Measurements from ENCODE around the gene ABLIM1.

The ABLIM1 gene

DNA sequence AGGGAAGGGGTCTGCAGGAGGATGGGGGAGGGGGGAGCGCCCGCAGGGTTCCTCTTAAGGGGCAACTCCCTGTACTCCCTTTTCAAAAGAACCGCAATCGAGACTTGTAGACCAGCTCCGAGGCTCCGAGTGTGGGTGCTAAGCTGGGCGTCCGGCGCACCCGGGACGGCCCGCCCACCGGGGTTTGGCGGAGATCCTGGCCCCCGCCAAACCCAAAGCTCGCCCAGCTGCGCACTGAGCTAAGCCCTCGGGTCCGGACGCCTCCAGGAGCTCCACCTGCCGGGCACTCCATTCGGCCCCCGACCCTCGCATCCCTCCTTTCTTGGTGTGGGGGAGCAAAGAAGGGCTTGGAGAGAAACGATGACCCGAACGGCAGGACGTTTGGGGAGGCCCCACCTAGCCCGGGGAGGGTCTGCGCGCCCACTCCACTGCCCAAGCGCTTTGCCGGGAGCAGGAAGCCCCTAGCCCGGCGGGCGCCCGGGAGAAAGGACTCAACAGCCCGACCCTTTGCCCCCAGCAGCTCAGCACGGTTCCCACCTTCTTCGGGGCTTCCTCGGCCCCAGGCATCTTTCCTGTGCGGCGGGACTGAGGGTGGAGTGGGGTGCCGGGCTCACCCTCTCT lies 254.4 kb downstream of the ABLIM1 start:
- DNase-seq (ENCODE audit: low read depth), result no peak

- DNase-seq (ENCODE audit: low read depth), result no peak
These were observed 255.1 kb downstream of the ABLIM1 start for GRCh38 chr10:114402871-114403540.

GRCh38 chr10:114402233-114402632 lies 255.8 kb downstream of the ABLIM1 start:
- DNase-seq (ENCODE audit: low read depth), result no peak

DNA sequence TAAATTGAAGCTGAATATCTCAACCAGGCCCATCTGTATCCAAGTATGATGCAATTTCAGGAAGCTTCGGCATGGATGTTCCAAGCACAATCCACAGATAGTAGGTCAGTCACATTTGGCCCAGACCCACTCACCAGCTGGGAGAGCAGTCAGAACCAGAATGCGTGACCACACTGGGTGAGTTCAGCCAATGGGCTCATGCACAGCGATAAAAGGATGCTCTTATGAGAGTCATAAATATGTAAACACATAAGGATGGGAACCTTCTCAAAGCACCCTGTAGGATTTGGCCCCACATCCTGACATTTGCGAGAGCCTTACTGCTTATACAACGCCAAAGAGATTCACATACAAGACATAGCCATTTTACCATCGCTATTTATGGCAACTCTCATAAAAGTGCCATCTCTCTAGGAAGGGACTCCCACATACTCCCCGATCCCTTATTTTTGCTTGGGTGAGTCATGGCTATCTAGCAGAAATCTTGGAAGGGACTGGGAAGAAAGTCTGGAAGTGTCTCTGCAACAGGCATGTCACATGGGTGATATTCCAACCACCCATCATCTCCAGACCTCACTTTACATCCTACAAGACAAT lies 256.8 kb downstream of the ABLIM1 start:
- DNase-seq (ENCODE audit: low read depth), result no peak

GRCh38 chr10:114400091-114400490 lies 258.0 kb downstream of the ABLIM1 start:
- DNase-seq (ENCODE audit: low read depth), result no peak

- DNase-seq (ENCODE audit: low read depth), result no peak
These were observed 258.5 kb downstream of the ABLIM1 start for GRCh38 chr10:114399576-114399975.

DNA sequence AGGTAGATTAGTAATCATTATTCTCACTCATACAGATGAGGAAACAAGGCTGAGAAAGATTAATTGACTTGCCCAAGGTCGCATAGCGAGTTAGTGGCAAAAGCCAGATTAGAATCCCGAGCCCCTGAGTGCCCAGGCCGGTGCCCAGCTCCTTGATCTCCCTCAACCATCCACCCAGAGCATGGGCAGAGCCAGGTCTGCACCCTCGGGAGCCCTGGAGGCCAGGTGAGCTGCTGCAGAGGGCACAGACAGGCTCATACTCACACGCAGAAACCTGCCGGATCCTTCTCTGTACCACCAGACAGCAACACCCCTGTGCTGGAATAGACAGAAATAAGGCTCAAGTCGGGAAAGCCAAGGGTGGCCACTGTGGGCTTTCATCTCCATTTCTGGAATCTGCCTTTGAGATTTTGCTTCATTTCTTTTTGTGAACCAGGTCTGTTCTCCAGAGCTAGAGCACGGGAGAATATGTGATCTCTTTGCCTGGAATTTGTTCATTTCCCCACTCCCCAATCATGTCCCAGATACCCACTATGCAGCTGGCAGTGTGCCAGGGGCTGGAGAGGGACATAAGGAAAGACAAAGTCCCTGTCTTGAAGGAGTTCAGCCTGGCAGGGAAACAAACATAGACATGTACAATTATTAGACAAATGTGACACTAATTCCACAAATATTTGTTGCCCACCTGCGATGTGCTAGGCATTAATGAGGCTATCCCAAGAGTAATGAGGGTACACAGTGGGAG lies 259.3 kb downstream of the ABLIM1 start:
- DNase-seq (ENCODE audit: low read depth), result no peak

GRCh38 chr10:114397651-114398145 lies 260.4 kb downstream of the ABLIM1 start:
- DNase-seq (ENCODE audit: low read depth), result no peak

DNA sequence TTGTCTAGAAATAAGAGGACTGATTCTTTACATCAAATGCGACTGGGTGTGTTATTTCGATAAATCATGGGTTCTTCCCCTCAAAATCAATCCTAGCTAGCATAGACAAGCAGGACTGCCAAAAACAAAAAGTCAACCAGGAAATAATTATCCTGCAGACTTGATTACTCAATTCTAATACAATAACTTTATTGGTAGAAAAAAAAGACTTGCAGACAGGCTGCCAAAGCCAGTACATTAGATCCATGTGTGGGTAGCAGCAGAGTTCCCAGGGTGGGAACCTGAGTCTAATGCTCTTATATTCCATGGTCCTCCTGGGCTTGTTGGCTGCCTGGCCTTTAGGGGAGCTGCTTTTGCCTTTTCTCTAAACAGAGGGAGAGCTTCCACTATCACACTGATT lies 261.6 kb downstream of the ABLIM1 start:
- DNase-seq (ENCODE audit: low read depth), result no peak

DNA sequence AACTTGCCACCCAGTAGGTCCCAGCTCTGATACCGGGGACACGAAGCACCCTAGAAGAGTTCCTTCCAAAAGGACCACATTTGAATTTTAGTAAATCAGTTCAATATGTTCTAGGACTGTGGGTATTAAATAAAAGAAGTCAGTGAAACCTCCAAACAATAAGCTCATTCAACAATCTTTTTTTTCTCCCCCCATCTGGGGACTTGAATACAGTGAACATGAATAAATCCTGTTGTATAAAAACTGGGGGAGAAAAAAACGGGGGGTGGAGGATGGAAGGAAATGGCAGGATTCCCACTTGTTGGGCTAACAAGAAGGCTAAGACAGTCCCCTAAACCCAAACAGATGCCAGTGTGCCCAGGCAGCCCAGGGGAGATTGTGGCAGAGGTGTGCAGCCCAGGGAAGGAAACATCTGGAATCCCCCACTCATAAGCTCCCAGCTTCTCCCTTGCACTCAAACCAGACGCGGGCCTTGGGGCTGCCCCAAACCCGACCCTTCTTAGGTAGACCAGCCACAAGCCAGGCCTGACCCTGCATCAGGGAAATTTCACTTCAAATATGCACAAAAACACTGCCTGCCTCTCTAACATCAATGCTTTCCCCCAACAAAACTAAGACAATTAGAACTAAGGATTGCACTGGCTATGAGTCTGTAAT lies 262.6 kb downstream of the ABLIM1 start:
- no peak for DNase-seq (ENCODE audit: low read depth)

DNA sequence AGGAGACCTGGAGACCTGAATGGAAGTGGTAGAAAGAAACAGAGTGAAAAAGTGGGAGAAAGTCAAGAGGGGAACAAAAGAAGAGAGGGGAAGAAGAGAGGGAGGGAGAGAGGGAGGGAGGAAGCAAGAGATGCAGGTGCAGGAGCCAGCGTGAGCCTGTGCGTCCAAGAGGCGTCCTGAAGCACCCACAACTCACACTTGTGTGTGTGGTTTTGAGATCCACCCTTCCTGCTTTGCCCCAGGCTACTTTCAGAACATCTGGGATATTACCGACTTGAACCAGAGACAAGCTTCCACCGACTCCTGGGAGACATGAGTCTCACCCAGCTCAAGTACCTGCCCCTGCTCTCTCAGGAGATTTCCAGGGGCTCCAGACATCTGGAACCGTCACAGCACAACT lies 263.5 kb downstream of the ABLIM1 start:
- DNase-seq (ENCODE audit: low read depth), result no peak

DNA sequence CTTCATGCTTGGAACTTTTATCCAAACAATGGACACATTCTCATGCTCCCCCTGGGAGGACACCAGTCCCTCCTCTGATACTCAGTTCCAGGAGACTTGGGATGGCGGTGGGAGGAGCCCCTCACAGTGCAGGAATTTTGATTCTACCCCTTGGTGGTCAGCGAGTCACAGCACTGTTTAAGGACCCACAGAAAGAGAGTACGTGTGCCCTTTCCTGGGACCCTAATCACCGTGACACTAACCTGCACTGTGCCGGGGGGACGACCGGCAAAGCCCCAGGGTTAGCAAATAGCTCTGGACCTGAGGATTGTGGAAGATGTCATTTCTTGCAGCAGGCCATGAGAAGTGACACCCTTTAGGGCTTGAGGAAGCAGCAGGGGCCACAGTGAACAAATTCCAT lies 264.2 kb downstream of the ABLIM1 start:
- no peak for DNase-seq (ENCODE audit: low read depth)

DNA sequence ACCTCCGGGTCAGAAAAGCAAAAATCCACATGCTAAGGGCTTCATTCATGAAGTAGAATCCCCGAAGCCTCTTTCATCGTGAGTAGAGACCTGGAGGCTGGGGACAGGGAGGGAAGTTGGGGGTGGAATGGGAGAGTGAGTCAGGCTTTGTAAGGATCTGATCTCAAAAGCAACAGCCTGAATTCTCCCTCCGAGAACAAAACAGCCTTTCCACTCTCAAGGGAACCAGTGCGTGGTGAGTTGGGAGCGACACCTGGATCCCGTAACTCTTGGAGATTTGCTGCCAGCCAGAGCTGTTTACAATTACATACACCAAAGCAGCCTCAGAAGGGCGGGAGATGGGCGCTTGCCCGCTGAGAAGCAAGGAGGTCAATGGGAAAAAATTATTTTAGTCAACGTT lies 264.6 kb downstream of the ABLIM1 start:
- no peak for DNase-seq (ENCODE audit: low read depth)

DNA sequence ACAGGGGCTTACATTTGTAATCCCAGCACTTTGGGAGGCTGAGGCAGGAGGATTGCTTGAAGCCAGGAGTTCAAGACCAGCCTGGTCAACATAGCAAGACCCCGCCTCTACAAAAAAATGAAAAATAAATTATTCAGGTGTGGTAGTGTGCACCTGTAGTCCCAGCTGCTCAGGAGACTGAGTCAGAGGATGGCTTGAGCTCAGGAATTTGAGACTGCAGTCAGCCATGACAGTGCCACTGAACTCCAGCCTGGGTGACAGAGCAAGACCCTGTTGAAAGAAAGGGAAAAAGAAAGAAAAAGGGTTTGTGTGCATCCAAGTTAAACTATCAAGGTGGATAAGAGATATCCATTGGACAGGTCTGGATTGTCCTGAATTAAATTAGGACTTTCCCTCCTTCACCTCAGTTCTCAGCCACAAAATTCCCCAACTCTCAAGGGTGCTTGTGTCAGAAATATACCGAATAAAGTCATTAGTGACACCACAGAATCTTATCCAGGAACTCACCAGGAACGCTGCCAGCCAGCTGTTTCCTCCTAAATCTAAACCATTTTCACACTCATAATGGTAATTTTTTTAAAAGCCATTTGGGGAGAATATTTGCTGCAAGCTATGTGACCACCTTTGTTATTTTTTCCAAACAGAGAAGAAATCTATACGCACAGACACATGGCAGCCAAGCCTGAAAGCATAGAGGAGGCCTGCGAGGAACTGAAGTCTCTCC lies 265.8 kb downstream of the ABLIM1 start:
- no peak for DNase-seq (ENCODE audit: low read depth)

- no peak for DNase-seq (ENCODE audit: low read depth)
These were observed 266.5 kb downstream of the ABLIM1 start for GRCh38 chr10:114391599-114391998.

DNA sequence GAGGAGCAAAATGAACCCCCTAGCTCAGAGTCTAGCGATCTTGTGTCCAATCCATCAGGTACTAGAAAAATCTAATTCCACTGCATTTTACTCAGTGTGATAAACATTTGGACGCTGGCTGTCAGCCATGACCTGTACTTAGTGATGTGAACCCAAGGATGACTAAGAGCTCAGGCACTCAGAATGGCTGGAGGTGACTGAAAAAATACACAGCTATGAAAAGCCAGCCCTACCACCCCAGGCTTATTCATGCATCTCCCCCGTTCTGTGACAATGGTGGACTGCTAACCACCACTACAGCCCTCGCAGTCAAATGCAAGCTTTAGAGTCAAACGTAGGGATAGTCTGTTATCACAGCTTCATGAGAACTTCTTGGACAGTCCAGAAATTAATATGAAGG lies 268.6 kb downstream of the ABLIM1 start:
- DNase-seq (ENCODE audit: low read depth), result no peak

- no peak for DNase-seq (ENCODE audit: low read depth)
These were observed 269.8 kb downstream of the ABLIM1 start for GRCh38 chr10:114388275-114388674.

- DNase-seq (ENCODE audit: low read depth), result no peak
These were observed 270.3 kb downstream of the ABLIM1 start for GRCh38 chr10:114387784-114388183.

GRCh38 chr10:114386452-114386851 lies 271.6 kb downstream of the ABLIM1 start:
- DNase-seq (ENCODE audit: low read depth), result no peak

DNA sequence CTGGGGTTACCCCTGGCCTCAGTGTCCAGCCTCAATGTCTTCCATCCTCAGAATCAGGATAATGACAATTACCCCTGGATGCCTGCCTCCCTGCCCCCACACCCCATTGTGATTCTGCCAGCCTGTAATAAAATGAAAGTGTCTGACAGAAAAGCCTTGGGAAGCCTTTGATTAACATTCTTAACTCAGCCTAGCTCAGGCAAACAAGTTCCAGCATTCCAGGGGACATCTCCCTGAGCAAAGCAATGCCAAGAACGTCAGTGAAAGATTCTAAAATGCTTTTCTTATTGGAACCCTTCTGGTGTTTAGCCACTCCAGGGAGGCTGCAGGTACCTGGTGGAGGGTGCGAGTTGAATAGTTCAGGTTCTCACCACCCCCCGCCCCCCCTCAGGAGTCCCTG lies 272.5 kb downstream of the ABLIM1 start:
- no peak for DNase-seq (ENCODE audit: low read depth)

DNA sequence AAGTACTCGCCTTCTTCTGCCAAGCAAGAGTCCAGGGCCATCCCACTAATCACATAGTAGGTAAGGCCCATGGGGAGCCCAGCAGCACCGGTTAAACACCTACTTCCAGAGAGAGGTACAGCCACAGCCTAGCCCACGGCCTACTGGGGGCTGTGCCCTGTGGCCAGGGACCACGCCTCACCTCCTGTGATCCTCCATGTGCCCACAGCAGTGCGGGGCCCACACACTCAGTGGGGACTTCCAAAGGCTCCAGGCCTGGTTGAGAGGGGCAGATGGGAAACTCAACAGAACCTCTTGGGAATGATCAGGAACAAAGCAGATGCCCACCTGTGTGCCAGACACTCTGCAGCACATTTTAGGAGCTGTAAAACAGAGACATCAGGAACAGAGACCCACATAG lies 273.5 kb downstream of the ABLIM1 start:
- no peak for DNase-seq (ENCODE audit: low read depth)

GRCh38 chr10:114384181-114384580 lies 273.9 kb downstream of the ABLIM1 start:
- no peak for DNase-seq (ENCODE audit: low read depth)

Data from stimulated activated CD8-positive, alpha-beta memory T cell treated with anti-CD3 and anti-CD28 coated beads, Interleukin-7, amount 100 ng/mL, for 24 hours (primary cell).